ENCODE data around the gene GNAL.

DNA sequence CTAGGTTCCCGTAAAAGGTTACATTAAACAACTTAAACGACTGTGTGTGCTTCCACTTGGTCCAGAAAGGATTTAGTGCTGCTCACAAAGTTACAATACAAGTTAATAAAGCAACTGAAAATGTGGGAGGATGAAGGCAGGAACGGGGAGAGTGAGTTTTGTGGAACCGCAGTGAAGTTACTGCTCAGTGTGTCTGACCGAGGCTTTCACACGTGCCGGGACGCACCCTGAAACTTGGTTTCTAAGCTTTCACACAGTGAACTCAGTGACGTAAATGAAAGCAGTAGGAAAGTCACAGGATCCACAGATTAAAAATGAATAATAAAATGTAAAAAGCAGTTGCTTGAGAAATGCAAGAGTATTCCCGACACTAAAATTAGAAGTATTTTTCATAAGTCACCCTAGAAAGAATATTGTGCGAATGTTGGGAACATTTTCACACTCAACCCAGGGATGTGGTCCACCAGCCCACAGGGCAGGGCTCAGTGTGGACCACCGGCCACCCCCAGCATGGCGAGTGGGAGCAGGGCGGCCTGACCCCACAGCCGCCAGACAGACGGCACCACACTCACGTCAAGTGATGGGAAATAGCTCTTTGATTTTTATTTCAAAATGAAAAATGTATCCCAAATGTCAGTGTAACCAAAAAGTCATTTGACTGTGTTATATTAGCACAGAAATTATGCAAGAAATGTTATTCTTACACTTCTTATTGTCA, 129.6 kb downstream of the GNAL start:
- TF ChIP-seq POLR2A (IDR thresholded peaks at IDR 0.05), result no peak
- TF ChIP-seq, protein P1, sequence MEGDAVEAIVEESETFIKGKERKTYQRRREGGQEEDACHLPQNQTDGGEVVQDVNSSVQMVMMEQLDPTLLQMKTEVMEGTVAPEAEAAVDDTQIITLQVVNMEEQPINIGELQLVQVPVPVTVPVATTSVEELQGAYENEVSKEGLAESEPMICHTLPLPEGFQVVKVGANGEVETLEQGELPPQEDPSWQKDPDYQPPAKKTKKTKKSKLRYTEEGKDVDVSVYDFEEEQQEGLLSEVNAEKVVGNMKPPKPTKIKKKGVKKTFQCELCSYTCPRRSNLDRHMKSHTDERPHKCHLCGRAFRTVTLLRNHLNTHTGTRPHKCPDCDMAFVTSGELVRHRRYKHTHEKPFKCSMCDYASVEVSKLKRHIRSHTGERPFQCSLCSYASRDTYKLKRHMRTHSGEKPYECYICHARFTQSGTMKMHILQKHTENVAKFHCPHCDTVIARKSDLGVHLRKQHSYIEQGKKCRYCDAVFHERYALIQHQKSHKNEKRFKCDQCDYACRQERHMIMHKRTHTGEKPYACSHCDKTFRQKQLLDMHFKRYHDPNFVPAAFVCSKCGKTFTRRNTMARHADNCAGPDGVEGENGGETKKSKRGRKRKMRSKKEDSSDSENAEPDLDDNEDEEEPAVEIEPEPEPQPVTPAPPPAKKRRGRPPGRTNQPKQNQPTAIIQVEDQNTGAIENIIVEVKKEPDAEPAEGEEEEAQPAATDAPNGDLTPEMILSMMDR (IDR thresholded peaks at IDR 0.05 in 4 of 5, conservative IDR thresholded peaks at IDR 0.05 in 1 of 5), result no peak
